IPS-18c (cell line): Measurements from ENCODE around the gene SRPK2.

ENCODE experiments used
- H3K4me3 ChIP-seq: 2 replicates; pipeline ENCODE4 v1.7.0; 2013; ENCODE audit warnings: low read depth, mild to moderate bottlenecking, low read length, moderate library complexity; ENCODE audit not compliant: insufficient read depth
- H3K9me3 ChIP-seq: one replicate; pipeline ENCODE4 v1.6.1; 2013; ENCODE audit warnings: mild to moderate bottlenecking, low read length, moderate library complexity; ENCODE audit not compliant: control insufficient read depth, insufficient read depth

The SRPK2 gene

GRCh38 chr7:105127179-105127578, 261.5 kb downstream of the SRPK2 start:
- Histone ChIP-seq H3K4me3 (no peak overlapping the region), H3K9me3 (no peaks in the 10 kb centered on the region)

DNA sequence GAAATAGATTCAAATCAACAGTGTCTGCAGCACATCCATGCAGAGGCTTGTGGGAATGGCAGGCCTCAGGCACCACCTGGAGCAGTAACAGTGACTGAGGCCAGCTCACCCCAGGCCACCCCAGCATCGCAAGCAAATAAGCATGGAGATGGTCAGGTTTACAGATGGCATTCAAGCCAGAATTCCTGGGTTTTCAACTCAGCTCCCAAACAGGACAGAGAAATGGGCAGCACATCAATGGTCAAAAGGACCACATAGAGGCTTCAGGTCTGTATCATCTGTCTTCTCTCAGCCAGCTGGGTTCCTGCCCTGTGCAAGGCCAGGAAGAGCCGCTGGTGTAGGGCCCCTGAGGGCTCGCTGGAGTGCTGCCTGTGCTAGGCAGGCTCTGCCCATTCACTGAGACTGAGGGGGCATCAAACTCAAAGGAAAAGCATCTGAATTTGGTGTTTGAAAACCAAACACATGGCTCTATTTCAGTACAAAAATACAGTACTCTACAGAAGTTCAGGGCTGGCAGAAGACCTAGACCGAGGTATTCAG, 262.2 kb downstream of the SRPK2 start:
- no peak overlapping the region for H3K4me3 ChIP-seq
- H3K9me3 ChIP-seq: no peaks in the 10 kb centered on the region

DNA sequence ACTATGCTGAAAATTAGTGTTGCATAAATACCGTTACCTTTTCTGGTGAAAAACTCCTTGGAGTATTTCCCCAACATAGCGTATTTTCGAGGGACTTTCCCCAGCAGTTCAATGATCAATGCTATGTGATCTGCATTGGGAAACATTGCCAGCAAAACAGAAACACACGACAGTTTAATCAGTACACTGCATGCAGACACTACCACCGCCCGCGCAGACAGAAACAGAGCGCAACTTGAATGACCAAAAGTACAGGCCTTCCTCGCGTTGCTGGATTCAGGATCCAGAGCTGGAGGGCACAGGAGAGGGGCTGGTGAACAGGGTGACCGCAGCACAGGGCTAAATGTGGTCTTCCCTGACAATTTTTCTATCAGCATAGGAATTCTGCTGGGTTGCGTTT, 263.0 kb downstream of the SRPK2 start:
- no peaks in the 10 kb centered on the region for H3K9me3 ChIP-seq
- no peak overlapping the region for H3K4me3 ChIP-seq

GRCh38 chr7:105122619-105123018, 266.1 kb downstream of the SRPK2 start:
- Histone ChIP-seq H3K9me3 (no peaks in the 10 kb centered on the region), H3K4me3 (no peak overlapping the region)

DNA sequence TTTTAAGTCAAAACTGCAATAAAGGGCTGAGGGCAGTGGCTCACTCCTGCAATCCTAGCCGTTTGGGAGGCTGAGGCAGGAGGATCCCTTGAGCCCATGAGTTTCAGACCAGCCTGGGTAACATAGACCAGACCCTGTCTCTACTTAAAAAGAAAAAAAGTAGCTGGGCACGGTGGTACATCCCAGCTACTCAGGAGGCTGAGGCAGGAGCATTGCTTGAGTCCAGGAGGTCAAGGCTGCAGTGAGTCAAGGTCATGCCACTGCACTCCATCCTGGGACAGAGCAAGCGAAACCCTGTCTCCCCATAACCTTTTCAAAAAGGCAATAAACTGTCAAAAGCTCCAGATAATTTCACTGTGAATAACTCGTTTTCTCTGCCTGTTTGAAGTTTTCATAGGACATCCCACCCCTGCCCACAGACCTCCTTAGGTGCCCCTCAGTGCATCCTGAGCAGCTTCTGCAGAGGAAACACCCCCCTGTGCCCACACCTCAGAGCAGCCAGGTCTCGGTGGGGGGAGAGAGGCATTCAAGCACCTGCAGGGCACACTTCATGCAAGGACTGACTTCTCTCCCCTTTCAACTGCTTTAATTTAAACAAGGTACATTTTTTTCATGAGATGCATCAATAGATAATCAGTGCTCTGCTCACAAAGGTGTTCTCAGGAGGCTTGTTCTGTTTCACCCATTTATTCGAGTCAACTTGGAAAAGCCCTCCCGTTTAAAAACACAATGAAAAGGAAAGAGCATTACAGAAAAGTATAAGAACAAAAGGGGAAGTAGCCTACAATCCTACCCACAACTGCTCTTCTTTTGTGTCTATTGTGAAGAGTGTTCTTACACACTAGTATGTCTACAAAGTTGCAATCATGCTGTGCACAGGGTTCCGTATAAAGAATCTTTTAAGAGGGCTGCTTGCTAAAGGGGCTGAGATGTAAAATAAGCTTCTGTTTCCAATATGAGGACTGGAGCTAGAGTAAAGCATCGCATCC, 269.8 kb downstream of the SRPK2 start:
- no peaks in the 10 kb centered on the region for H3K9me3 ChIP-seq
- no peak overlapping the region for H3K4me3 ChIP-seq

- no peak overlapping the region for H3K4me3 ChIP-seq
- H3K9me3 ChIP-seq: no peaks in the 10 kb centered on the region
Observed at GRCh38 chr7:105112440-105113418, 276.0 kb downstream of the SRPK2 start.

DNA sequence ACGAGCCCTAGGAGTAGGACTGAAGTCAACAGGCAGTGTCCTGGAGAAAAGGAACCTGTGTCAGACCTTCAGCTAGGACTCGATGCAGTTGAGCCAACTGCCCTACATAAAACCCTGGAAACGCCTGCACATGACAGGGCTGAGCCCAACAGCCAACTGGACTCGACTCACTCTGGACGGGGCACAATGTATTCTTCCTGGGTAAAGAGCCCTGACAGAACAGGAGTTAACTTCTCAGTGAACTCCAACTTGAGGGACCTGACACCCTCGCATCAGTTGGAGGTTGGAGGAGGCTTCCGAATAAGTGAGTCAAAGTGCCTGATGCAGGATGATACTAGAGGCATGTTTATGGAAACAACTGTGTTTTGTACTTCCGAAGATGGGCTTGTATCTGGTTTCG, 281.3 kb downstream of the SRPK2 start:
- no peaks in the 10 kb centered on the region for H3K9me3 ChIP-seq
- no peak overlapping the region for H3K4me3 ChIP-seq

DNA sequence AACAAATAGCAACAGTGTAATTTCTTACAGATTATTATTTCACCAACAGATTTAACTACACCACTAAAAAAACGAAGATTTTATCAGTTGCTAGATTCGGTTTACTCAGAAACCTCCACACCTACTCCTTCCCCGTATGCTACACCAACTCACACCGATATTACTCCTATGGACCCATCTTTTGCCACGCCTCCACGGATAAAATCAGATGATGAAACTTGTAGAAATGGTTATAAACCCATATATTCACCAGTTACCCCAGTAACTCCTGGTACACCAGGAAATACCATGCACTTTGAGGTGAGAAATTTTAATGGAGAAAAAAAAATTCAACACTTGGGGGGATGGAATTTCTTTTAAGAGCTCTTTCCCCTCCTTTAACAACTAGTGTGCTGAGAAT, 282.2 kb downstream of the SRPK2 start:
- no peaks in the 10 kb centered on the region for H3K9me3 ChIP-seq
- no peak overlapping the region for H3K4me3 ChIP-seq

GRCh38 chr7:105105579-105105978, 283.1 kb downstream of the SRPK2 start:
- Histone ChIP-seq H3K9me3 (no peaks in the 10 kb centered on the region), H3K4me3 (no peak overlapping the region)

DNA sequence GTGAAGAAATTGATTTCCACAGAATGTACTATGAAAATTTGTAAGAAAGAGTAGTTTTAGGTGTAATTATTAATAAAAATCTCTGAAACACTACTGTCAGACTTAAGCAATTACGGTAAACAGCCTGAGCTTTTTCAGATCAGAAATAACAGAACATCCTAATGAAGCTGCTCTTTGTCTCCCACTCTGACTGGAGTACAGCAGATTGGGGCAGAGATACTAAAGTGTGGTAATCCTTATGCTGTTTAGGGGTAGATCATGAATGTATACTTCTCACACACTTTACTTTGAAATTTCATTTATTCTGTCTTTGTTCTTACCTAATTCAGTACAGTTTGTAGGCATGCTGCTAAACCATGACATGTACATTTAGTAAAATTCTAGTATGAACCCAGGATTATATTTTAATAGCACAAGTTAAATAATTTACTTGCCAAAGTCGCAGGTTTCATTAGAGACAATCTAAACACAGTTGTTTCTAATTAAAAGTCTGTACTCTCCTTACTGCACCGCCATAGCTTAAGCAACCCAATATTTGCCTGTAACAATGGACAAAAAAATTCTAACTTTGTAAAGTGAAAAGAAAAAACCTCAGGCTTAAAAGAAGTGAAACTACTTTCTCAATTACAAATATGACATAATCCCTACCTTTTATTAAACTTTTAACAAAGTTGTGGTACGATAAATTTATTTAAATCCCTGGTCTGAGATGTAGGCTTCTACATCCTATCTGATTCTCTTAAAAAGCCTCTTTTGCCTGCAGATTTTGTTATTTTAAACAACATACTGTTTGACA, 286.0 kb downstream of the SRPK2 start:
- Histone ChIP-seq H3K4me3 (no peak overlapping the region), H3K9me3 (no peaks in the 10 kb centered on the region)

DNA sequence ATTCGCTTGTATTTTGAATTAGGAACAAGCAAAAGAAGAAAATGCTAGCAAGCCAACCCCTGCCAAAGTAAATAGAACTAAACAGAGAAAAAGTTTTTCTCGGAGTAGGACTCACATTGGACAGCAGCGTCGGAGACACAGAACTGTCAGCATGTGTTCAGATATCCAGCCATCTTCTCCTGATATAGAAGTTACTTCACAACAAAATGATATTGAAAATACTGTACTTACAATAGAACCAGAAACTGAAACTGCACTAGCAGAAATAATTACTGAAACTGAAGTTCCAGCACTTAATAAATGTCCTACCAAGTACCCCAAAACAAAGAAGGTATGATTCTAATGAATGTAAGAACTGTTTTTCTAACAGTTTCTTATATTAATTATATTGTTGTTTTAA, 286.9 kb downstream of the SRPK2 start:
- Histone ChIP-seq H3K9me3 (no peaks in the 10 kb centered on the region), H3K4me3 (no peak overlapping the region)

GRCh38 chr7:105098863-105099515, 289.7 kb downstream of the SRPK2 start:
- no peaks in the 10 kb centered on the region for H3K9me3 ChIP-seq
- H3K4me3 ChIP-seq: no peak overlapping the region

- Histone ChIP-seq H3K9me3 (no peaks in the 10 kb centered on the region), H3K4me3 (no peak overlapping the region)
Observed at GRCh38 chr7:105097619-105098018, 291.1 kb downstream of the SRPK2 start.

GRCh38 chr7:105096306-105096705, 292.4 kb downstream of the SRPK2 start:
- Histone ChIP-seq H3K9me3 (no peaks in the 10 kb centered on the region), H3K4me3 (no peak overlapping the region)

DNA sequence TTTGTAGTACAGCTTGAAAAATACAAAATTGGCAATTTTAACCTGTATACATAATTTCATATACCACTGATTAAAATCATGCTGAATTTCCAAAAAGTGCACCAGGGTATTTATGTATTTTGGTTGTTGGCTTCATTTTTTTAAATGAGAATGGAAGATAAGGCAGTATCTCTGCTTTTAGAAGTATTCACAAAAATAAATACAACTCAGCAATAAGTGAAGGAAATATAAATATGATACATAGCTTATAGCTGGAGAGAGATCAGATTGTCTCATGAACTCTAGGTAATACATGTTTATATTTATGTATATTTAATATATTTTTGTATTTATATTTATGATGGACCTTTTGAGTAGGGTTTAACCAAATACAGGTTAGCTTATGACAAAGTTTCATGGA, 293.8 kb downstream of the SRPK2 start:
- Histone ChIP-seq H3K4me3 (no peak overlapping the region), H3K9me3 (no peaks in the 10 kb centered on the region)

GRCh38 chr7:105088456-105088855, 300.3 kb downstream of the SRPK2 start:
- Histone ChIP-seq H3K4me3 (no peak overlapping the region), H3K9me3 (no peaks in the 10 kb centered on the region)
